GM23248 (cell line): ENCODE measurements around the gene ZBTB48. TPM values are rescaled to one million over a fixed set of nuclear protein-coding genes. Genes with fewer than 3 reads are reported as not detected.

ENCODE experiments used
- DNase-seq: peaks from one replicate; pipeline ENCODE4 v3.0.0-alpha.2; 2015
- H2AFZ ChIP-seq: fragments of 200-600 bp; sonication (generic); 2 replicates; pipeline ENCODE4 v1.6.1; 2016; ENCODE audit warnings: antibody characterized with exemption
- H3F3A ChIP-seq: fragments of 200-600 bp; sonication (generic); 2 replicates; pipeline ENCODE4 v1.6.1; 2016; ENCODE audit warnings: mild to moderate bottlenecking, antibody characterized with exemption, mixed run types; ENCODE audit not compliant: insufficient read depth
- H3K27ac ChIP-seq: fragments of 200-600 bp; sonication (generic); 2 replicates; pipeline ENCODE4 v1.5.1; 2016; ENCODE audit warnings: mild to moderate bottlenecking
- H3K27me3 ChIP-seq: fragments of 200-600 bp; sonication (generic); replicated peaks from 2 replicates; pipeline ENCODE4 v1.6.1; 2016; ENCODE audit warnings: mild to moderate bottlenecking; ENCODE audit not compliant: insufficient read depth
- H3K36me3 ChIP-seq: fragments of 200-600 bp; sonication (generic); 2 replicates; pipeline ENCODE4 v1.6.1; 2016; ENCODE audit warnings: low read depth, mild to moderate bottlenecking
- H3K4me1 ChIP-seq: fragments of 200-600 bp; sonication (generic); 2 replicates; pipeline ENCODE4 v1.6.1; 2016; ENCODE audit warnings: mild to moderate bottlenecking; ENCODE audit not compliant: insufficient read depth
- H3K4me2 ChIP-seq: fragments of 200-600 bp; sonication (generic); one replicate; pipeline ENCODE4 v1.6.1; 2016; ENCODE audit warnings: mild to moderate bottlenecking; ENCODE audit not compliant: unreplicated experiment
- H3K4me3 ChIP-seq: fragments of 200-600 bp; sonication (generic); 2 replicates; pipeline ENCODE4 v1.5.1; 2016; ENCODE audit warnings: mild to moderate bottlenecking
- H3K79me2 ChIP-seq: fragments of 200-600 bp; sonication (generic); 2 replicates; pipeline ENCODE4 v1.6.1; 2016; ENCODE audit warnings: mild to moderate bottlenecking; ENCODE audit not compliant: insufficient read depth
- H3K9ac ChIP-seq: fragments of 200-600 bp; sonication (generic); 2 replicates; pipeline ENCODE4 v1.6.1; 2016; ENCODE audit warnings: mild to moderate bottlenecking
- H3K9me2 ChIP-seq: fragments of 200-600 bp; sonication (generic); 2 replicates; pipeline ENCODE4 v1.6.1; 2016; ENCODE audit warnings: mixed run types, mild to moderate bottlenecking, moderate library complexity; ENCODE audit not compliant: insufficient read depth
- H3K9me3 ChIP-seq: fragments of 200-600 bp; sonication (generic); one replicate; pipeline ENCODE4 v1.6.1; 2017; ENCODE audit warnings: low read depth
- H4K20me1 ChIP-seq: fragments of 200-600 bp; sonication (generic); 2 replicates; pipeline ENCODE4 v1.6.0; 2016; ENCODE audit not compliant: insufficient read depth
- EZH2 ChIP-seq: fragments of 200-600 bp; sonication (generic); IDR thresholded peaks from 2 replicates; pipeline ENCODE4 v1.6.1; 2018; ENCODE audit warnings: antibody characterized with exemption, mild to moderate bottlenecking; ENCODE audit not compliant: insufficient read depth, poor library complexity, severe bottlenecking
- EZH2phosphoT487 ChIP-seq: fragments of 200-600 bp; sonication (generic); IDR thresholded peaks from 2 replicates; pipeline ENCODE4 v1.6.1; 2018; ENCODE audit warnings: antibody characterized with exemption, moderate library complexity, mild to moderate bottlenecking, low read depth; ENCODE audit not compliant: insufficient read depth
- WGBS, 2 experiments: methylation state at CpG; one replicate each; pipeline ENCODE4 v1.1.6; 2015 to 2017; ENCODE audit warnings: low lambda C conversion rate in 2 of 2, low coverage in 1 of 2; ENCODE audit errors: missing lambda C conversion rate in 2 of 2; 5-methylcytosine and 5-hydroxymethylcytosine counted together
- in situ Hi-C: fragments of 300-500 bp; cut with MboI; formaldehyde crosslinking; loops from 2 replicates; pipeline ENCODE4 v1.15.0; 2020
- polyA plus RNA-seq: library from polyadenylated mRNA; unstranded; fragments of >200 nt; fragmentation: Nextera tagmentation; extraction: Ambion mirVana; gene quantifications from 2 replicates; pipeline ENCODE4 v1.2.1, GENCODE V29; 2016
- total RNA-seq: library from RNA; depleted of rRNA; stranded (reverse); fragments of >200 nt; shearing (Covaris generic); gene quantifications from 2 replicates; pipeline ENCODE4 v1.2.3, GENCODE V29; 2014

ZBTB48 gene
- total and polyA plus RNA-seq, 2 experiments from 2014 or later: 15.4 to 16.4 TPM

DNA sequence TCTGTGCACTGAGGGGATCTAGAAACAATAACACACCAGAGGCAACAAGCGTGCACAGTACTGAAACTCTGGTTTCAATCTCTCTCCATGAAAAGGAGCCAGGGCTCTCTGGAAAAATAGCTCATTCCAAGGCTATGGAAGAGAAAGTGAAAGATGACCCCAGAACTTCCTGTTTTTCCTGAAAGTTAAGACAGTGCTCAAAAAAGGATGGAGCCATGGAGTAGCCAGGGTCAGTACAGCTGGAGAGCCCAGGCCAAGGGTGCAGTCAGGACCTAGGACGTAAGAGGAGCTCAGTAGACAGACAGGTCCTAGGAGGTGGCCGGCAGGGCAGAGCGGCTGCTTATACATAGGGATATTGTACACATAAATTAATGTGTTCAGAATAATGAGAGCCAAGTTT is 44.6 kb upstream of the ZBTB48 start:
- 95 to 97% methylated on average over 4 of the region's 4 CpGs for WGBS, 2 experiments
- Histone ChIP-seq H3K9ac (no peak overlapping the region), H3K4me2 (no peak overlapping the region), H3K79me2 (peaks cover 20% of the 10 kb centered on the region), H2AFZ (no peak overlapping the region), H3K27me3 (no peaks in the 10 kb centered on the region), H3K9me2 (no peaks in the 10 kb centered on the region), H3K4me3 (no peak overlapping the region), H3K27ac (no peak overlapping the region), H3F3A (peaks cover 13% of the 10 kb centered on the region), H3K9me3 (no peaks in the 10 kb centered on the region), H3K4me1 (peaks cover 5% of the 10 kb centered on the region), H3K36me3 (peaks cover 20% of the 10 kb centered on the region; the same call in 1 of the 2 replicates), H4K20me1 (no peaks in the 10 kb centered on the region)
- in situ Hi-C loops: no loop called here
- TF ChIP-seq EZH2phosphoT487 (no peak), EZH2 (no peak)
- DNase-seq: no peak

DNA sequence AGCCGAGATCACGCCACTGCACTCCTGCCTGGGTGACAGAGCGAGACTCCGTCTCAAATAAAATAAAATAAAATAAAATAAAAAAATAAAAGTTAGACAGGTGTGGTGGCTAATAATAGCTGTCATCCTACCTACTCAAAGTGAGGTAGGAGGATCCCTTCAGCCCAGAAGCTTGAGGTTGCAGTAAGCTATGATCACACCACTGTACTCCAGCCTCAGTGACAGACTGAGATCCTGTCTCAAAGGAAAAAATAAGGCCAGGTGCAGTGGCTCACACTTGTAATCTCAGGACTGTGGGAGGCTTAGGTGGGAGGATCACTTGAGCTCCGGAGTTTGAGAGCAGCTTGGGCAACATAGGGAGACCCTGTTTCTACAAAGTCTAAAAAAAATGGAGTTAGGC is 43.5 kb upstream of the ZBTB48 start:
- peaks cover 19% of the 10 kb centered on the region for H3F3A ChIP-seq
- peaks cover 5% of the 10 kb centered on the region for H3K4me1 ChIP-seq
- no peak overlapping the region for H2AFZ ChIP-seq
- WGBS, 2 experiments: 73 to 100% methylated on average over 4 to 5 of the region's 5 CpGs
- no peaks in the 10 kb centered on the region for H3K27me3 ChIP-seq
- no peak overlapping the region for H3K4me2 ChIP-seq
- H3K79me2 ChIP-seq: peaks cover 20% of the 10 kb centered on the region
- H3K9me3 ChIP-seq: no peaks in the 10 kb centered on the region
- in situ Hi-C loops: no loop called here
- H3K9ac ChIP-seq: no peak overlapping the region
- no peaks in the 10 kb centered on the region for H4K20me1 ChIP-seq
- no peaks in the 10 kb centered on the region for H3K9me2 ChIP-seq
- TF ChIP-seq EZH2phosphoT487 (no peak), EZH2 (no peak)
- DNase-seq: no peak
- H3K36me3 ChIP-seq: peaks cover 20% of the 10 kb centered on the region; the same call in 1 of the 2 replicates
- H3K27ac ChIP-seq: no peak overlapping the region
- H3K4me3 ChIP-seq: no peak overlapping the region

DNA sequence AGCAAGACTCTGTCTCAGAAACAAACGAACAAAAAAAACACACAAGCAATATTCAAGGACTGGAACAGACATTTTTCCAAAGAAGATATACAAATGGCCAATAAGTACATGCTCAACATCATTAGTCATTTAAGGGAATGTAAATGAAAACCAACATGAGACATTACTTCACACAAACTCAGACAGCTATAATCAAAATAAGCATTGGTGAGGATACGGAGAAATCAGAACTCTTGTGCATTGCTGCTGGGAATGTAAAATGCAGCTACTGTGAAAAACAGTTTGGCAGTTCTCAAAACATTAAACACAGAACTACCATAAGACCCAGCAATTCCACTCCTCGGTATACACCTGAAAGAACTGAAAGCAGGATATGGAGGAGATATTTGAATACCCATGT is 40.8 kb upstream of the ZBTB48 start:
- DNase-seq: peak; percentile 57
- in situ Hi-C loops: no loop called here
- H3K27ac ChIP-seq: peak overlapping the region; percentile 46

DNA sequence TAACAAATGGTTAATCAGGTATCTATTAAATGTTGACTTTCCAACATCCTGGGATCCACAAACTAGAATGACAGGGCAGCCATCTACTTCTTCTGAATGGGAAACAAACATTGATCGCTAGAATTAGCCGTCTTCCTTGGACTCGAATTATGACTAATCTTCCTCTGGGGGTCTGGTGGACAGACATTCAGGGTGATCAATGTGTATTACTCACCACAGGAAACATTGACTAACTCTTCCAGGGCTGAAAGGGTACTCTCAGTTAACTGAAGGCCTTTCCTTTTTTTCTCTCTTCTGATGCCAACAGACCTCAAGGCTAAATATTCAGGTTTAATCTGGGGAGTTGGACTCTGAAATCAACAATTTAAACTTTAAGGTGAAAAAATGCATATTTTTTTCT is 35.0 kb upstream of the ZBTB48 start:
- Histone ChIP-seq H3K9ac (peak overlapping the region; percentile 2; the same call in 1 of the 2 replicates), H3F3A (peaks cover 30% of the 10 kb centered on the region), H3K4me3 (no peak overlapping the region), H2AFZ (no peak overlapping the region), H3K27me3 (no peaks in the 10 kb centered on the region), H3K9me3 (no peaks in the 10 kb centered on the region), H3K4me2 (peak overlapping the region; percentile 34), H3K79me2 (peaks cover 15% of the 10 kb centered on the region; the same call in 1 of the 2 replicates), H3K27ac (peak overlapping the region; percentile 48), H3K36me3 (peaks cover 22% of the 10 kb centered on the region), H4K20me1 (no peaks in the 10 kb centered on the region), H3K4me1 (peaks cover 6% of the 10 kb centered on the region), H3K9me2 (no peaks in the 10 kb centered on the region)
- 22 to 29% methylated on average over 3 of the region's 3 CpGs for WGBS, 2 experiments
- in situ Hi-C loops: no loop called here
- DNase-seq: peak; percentile 67
- no peak for TF ChIP-seq EZH2phosphoT487
- TF ChIP-seq EZH2: no peak

More for the DNA sequence above, 40.8 kb upstream of the ZBTB48 start:
- Histone ChIP-seq H3K4me2 (peak overlapping the region; percentile 30), H3K9me2 (no peaks in the 10 kb centered on the region), H3K36me3 (peaks cover 14% of the 10 kb centered on the region; the same call in 1 of the 2 replicates), H3K4me1 (peaks cover 5% of the 10 kb centered on the region), H4K20me1 (no peaks in the 10 kb centered on the region), H3K9ac (peak overlapping the region; percentile 13; the same call in 1 of the 2 replicates), H3K4me3 (no peak overlapping the region), H3K9me3 (no peaks in the 10 kb centered on the region), H3K27me3 (no peaks in the 10 kb centered on the region), H2AFZ (no peak overlapping the region), H3F3A (peaks cover 19% of the 10 kb centered on the region), H3K79me2 (peaks cover 20% of the 10 kb centered on the region)
- WGBS, 2 experiments: 36 to 40% methylated on average over 3 of the region's 3 CpGs
- TF ChIP-seq EZH2 (no peak), EZH2phosphoT487 (no peak)
